ENCODE results near the gene PSMC5. TPM values are rescaled to one million over a fixed set of nuclear protein-coding genes. Genes with fewer than 3 reads are reported as not detected.

PSMC5 gene
- total RNA-seq, 1 experiment from 2014 or later: 183 TPM

DNA sequence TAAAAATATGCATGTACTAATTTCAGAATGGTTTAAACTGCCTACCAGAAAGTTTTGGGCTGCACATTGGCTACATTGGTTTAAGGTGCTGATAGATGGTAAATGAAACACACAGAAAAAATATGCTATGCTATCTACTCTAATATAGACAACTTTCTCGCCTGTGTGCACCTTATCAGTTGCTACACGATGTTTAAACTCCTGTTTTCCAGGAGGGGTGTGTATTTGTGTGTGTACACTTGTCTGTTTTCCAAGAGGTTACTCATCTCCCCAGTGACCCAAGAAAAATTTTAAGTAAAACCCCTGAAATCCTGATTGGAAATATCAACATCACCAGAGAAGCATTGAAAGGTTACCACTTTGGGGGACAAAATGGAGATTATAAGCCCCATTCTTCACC, 21.6 kb upstream of the PSMC5 start:
- Histone ChIP-seq H3K27ac (ENCODE audit: insufficient read length, low read depth, low read length) (no peak overlapping the region), H3K18ac (ENCODE audit: insufficient read length, low read depth, low read length) (no peak overlapping the region), H2AFZ (ENCODE audit: low read length) (no peak overlapping the region), H3K79me1 (ENCODE audit: insufficient read depth, low read depth, low read length, poor library complexity, severe bottlenecking) (no peaks in the 10 kb centered on the region), H3K56ac (ENCODE audit: insufficient read length, low read depth, low read length) (no peak overlapping the region), H3K4me1 (ENCODE audit: insufficient read depth, low read length) (no peaks in the 10 kb centered on the region), H3K4ac (ENCODE audit: low read depth, low read length) (no peak overlapping the region), H2BK12ac (ENCODE audit: insufficient read length, low read depth, low read length) (no peak overlapping the region), H3T11ph (ENCODE audit: low read length) (no peak overlapping the region), H2BK5ac (ENCODE audit: insufficient read length, low read length) (no peak overlapping the region), H3K27me3 (ENCODE audit: insufficient read depth, low read length) (no peaks in the 10 kb centered on the region), H4K5ac (ENCODE audit: insufficient read length, low read depth, low read length) (no peak overlapping the region), H4K91ac (ENCODE audit: insufficient read length, low read depth, low read length) (no peak overlapping the region), H2BK120ac (ENCODE audit: low read depth, low read length, poor library complexity, severe bottlenecking) (no peak overlapping the region), H3K14ac (ENCODE audit: insufficient read depth, low read length) (no peak overlapping the region), H3K79me2 (ENCODE audit: insufficient read depth, low read length) (no peaks in the 10 kb centered on the region), H3K23ac (ENCODE audit: insufficient read length, low read depth, low read length) (no peak overlapping the region), H2BK20ac (ENCODE audit: low read depth, low read length, poor library complexity, severe bottlenecking) (no peak overlapping the region), H3K23me2 (ENCODE audit: insufficient read length, low read depth, low read length, poor library complexity, severe bottlenecking) (no peaks in the 10 kb centered on the region), H4K20me1 (ENCODE audit: control insufficient read depth, insufficient read depth, insufficient read length) (no peaks in the 10 kb centered on the region), H2BK15ac (ENCODE audit: low read depth, low read length) (no peak overlapping the region), H3K4me2 (ENCODE audit: insufficient read depth, insufficient read length, low read length) (no peak overlapping the region), H2AK5ac (ENCODE audit: insufficient read length, low read length) (no peak overlapping the region), H3K9me3 (ENCODE audit: control insufficient read depth, low read depth, low read length) (no peaks in the 10 kb centered on the region), H4K8ac (replicated peaks; ENCODE audit: insufficient read length, low read depth, low read length) (no peak overlapping the region), H3K9ac (ENCODE audit: extremely low read depth, insufficient read length, low read length) (no peak overlapping the region)
- WGBS (ENCODE audit: extremely low coverage, insufficient read length, low lambda C conversion rate): no CpG with 5 or more reads among the region's 2 CpGs
- H3K4me3 Mint-ChIP-seq: no peak overlapping the region
- TF ChIP-seq, protein P1, sequence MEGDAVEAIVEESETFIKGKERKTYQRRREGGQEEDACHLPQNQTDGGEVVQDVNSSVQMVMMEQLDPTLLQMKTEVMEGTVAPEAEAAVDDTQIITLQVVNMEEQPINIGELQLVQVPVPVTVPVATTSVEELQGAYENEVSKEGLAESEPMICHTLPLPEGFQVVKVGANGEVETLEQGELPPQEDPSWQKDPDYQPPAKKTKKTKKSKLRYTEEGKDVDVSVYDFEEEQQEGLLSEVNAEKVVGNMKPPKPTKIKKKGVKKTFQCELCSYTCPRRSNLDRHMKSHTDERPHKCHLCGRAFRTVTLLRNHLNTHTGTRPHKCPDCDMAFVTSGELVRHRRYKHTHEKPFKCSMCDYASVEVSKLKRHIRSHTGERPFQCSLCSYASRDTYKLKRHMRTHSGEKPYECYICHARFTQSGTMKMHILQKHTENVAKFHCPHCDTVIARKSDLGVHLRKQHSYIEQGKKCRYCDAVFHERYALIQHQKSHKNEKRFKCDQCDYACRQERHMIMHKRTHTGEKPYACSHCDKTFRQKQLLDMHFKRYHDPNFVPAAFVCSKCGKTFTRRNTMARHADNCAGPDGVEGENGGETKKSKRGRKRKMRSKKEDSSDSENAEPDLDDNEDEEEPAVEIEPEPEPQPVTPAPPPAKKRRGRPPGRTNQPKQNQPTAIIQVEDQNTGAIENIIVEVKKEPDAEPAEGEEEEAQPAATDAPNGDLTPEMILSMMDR (conservative IDR thresholded peaks at IDR 0.05): no peak
- H3K36me3 Mint-ChIP-seq (ENCODE audit: insufficient read depth in 1 of 3, low read depth in 3 of 3): peaks cover 42 to 87% (median 77%) of the 10 kb centered on the region in 3 experiments; a peak in 6 of 7 replicates
- no peak for DNase-seq
- no peak overlapping the region for H3K27ac Mint-ChIP-seq
- H3K4me1 Mint-ChIP-seq: no peaks in the 10 kb centered on the region
- H3K27me3 Mint-ChIP-seq (ENCODE audit: low read depth): no peaks in the 10 kb centered on the region
- no peaks in the 10 kb centered on the region for H3K9me3 Mint-ChIP-seq

Measured in H9 (cell line).